RWPE2 (cell line): ENCODE data around the gene PAPPA.
A peak's percentile ranks its signal among the peaks of the same experiment; 100 is the strongest.

Experiments
- ATAC-seq: fragments of 200-7000 bp; cut with Tn5 transposase; 3 replicates; pipeline ENCODE4 v1.9.1; 2021; ENCODE audit warnings: low read depth
- DNase-seq: peaks from one replicate; pipeline ENCODE4 v3.0.0-alpha.2; 2020; ENCODE audit warnings: low spot score
- H3K27ac ChIP-seq: fragments of 450-650 bp; 2 replicates; pipeline ENCODE4 v1.5.1; 2017; ENCODE audit warnings: mild to moderate bottlenecking; ENCODE audit not compliant: poor library complexity, severe bottlenecking
- H3K27me3 ChIP-seq: fragments of 250-450 bp; sonication (Bioruptor Pico); 2 replicates; pipeline ENCODE4 v1.5.1; 2021; ENCODE audit warnings: mild to moderate bottlenecking, moderate library complexity; ENCODE audit not compliant: insufficient read depth, poor library complexity, severe bottlenecking
- H3K36me3 ChIP-seq: fragments of 250-450 bp; sonication (Bioruptor Pico); 2 replicates; pipeline ENCODE4 v1.5.1; 2020; ENCODE audit warnings: low read depth, mild to moderate bottlenecking, moderate library complexity
- H3K4me1 ChIP-seq: fragments of 250-450 bp; sonication (Bioruptor Pico); 2 replicates; pipeline ENCODE4 v1.5.1; 2021; ENCODE audit warnings: mild to moderate bottlenecking, moderate library complexity; ENCODE audit not compliant: insufficient read depth, poor library complexity, severe bottlenecking
- H3K4me3 ChIP-seq: fragments of 250-450 bp; sonication (Bioruptor Pico); 2 replicates; pipeline ENCODE4 v1.5.1; 2021; ENCODE audit warnings: mild to moderate bottlenecking, moderate library complexity; ENCODE audit not compliant: severe bottlenecking
- H3K9me3 ChIP-seq: fragments of 250-450 bp; sonication (Bioruptor Pico); 2 replicates; pipeline ENCODE4 v1.5.1; 2021; ENCODE audit warnings: mild to moderate bottlenecking, moderate library complexity; ENCODE audit not compliant: severe bottlenecking
- TF ChIP-seq, protein P1 (sequence below): fragments of 450-650 bp; IDR thresholded peaks from one replicate; pipeline ENCODE4 v1.5.1; 2017; ENCODE audit warnings: mild to moderate bottlenecking, moderate library complexity; ENCODE audit not compliant: poor library complexity, severe bottlenecking

The PAPPA gene

DNA sequence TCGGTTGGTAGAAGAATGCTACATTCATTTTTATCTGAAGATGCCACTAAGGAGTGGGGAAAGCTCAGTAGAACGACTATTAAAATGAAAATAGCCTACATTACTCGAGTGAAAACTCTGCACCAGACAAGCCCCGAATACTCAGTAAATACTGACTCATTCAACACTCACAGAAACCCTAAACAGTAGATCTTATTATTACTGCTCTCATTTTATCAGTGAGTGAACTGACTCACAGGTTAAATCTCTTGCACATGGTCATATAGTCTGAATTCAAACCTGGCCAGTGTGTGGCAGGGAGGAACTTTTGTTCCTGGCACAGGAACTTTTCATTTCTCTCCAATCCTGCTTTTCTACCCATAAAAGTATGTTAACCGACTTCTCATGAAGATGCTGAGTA, 9.6 kb upstream of the PAPPA start:
- H3K4me3 ChIP-seq = no peak overlapping the region
- peak; percentile 95 for ATAC-seq
- no peak for DNase-seq
- H3K36me3 ChIP-seq = no peaks in the 10 kb centered on the region
- TF ChIP-seq, protein P1, sequence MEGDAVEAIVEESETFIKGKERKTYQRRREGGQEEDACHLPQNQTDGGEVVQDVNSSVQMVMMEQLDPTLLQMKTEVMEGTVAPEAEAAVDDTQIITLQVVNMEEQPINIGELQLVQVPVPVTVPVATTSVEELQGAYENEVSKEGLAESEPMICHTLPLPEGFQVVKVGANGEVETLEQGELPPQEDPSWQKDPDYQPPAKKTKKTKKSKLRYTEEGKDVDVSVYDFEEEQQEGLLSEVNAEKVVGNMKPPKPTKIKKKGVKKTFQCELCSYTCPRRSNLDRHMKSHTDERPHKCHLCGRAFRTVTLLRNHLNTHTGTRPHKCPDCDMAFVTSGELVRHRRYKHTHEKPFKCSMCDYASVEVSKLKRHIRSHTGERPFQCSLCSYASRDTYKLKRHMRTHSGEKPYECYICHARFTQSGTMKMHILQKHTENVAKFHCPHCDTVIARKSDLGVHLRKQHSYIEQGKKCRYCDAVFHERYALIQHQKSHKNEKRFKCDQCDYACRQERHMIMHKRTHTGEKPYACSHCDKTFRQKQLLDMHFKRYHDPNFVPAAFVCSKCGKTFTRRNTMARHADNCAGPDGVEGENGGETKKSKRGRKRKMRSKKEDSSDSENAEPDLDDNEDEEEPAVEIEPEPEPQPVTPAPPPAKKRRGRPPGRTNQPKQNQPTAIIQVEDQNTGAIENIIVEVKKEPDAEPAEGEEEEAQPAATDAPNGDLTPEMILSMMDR = no peak
- H3K4me1 ChIP-seq = peaks cover 6% of the 10 kb centered on the region
- H3K27me3 ChIP-seq = no peaks in the 10 kb centered on the region
- H3K27ac ChIP-seq = no peak overlapping the region
- no peaks in the 10 kb centered on the region for H3K9me3 ChIP-seq

DNA sequence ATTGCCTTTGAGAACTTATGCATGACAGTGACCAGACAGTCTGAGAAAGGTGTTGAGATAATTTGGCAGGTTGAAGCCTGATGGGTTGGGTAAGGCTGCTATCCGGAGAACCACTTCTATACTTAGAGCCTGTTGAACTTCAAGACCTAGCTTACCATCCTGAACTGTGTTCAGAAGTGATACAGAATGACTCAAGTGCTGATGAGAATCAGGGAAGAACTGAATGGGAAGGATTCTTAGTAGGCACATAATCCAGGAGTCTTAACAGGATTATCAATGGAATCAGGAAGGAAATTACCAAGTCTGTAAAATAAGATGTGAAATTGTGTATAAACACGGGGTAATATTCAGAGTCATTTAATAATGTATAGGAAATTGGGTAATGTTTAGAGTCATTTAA, 9.0 kb upstream of the PAPPA start:
- TF ChIP-seq, protein P1 = no peak
- DNase-seq = no peak

GRCh38 chr9:116145036-116145435, 8.6 kb upstream of the PAPPA start:
- H3K27me3 ChIP-seq = no peaks in the 10 kb centered on the region
- H3K4me3 ChIP-seq = no peak overlapping the region
- peaks cover 6% of the 10 kb centered on the region for H3K4me1 ChIP-seq
- no peaks in the 10 kb centered on the region for H3K36me3 ChIP-seq
- ATAC-seq = no peak
- TF ChIP-seq, protein P1 = no peak
- H3K9me3 ChIP-seq = no peaks in the 10 kb centered on the region
- no peak overlapping the region for H3K27ac ChIP-seq
- no peak for DNase-seq

More for the DNA sequence above, 9.0 kb upstream of the PAPPA start:
- Histone ChIP-seq H3K27me3 (no peaks in the 10 kb centered on the region), H3K9me3 (no peaks in the 10 kb centered on the region), H3K4me1 (peaks cover 6% of the 10 kb centered on the region), H3K27ac (no peak overlapping the region), H3K36me3 (no peaks in the 10 kb centered on the region), H3K4me3 (no peak overlapping the region)
- ATAC-seq = no peak

DNA sequence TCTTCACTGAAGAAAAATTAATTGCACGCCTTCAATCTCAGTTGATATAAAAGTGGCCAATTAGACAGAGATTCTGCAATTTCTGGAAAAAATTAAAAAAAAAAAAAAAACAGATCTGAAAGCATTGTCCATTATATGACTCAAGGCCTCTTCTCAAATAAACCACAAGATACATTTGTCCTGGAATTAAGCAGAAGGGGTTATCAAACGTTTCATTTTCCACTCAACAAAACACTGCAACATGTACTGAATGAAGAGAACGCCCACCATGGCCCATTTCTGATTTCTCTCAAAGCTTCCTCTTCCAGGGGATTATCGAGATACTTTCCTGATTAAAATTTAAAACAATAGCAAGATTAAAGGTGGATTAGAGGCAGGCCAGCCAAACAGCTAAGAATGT, 5.8 kb upstream of the PAPPA start:
- TF ChIP-seq, protein P1 = no peak
- H3K4me1 ChIP-seq = peaks cover 17% of the 10 kb centered on the region
- H3K27ac ChIP-seq = no peak overlapping the region
- no peak for ATAC-seq
- no peak for DNase-seq
- no peak overlapping the region for H3K4me3 ChIP-seq
- H3K36me3 ChIP-seq = no peaks in the 10 kb centered on the region
- no peaks in the 10 kb centered on the region for H3K27me3 ChIP-seq
- H3K9me3 ChIP-seq = no peaks in the 10 kb centered on the region

DNA sequence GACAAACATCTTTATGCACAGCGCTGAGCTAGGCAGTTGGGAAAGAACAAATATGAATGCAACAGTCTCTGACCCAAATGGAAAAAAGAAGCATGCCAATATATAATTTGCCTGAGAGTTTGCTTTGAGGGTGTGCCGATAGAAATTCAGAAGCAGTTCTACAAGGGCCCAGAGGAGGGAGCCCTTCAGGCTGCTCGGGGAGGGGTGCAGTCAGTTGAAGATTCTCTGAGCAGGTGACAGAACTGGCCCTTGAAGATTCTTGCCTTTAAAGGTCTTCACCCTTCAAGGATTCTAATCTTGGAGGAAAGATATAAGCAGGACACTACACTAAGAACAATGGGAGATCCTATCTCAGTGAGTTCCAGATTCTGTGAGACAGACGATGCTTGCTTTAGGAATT, 3.7 kb upstream of the PAPPA start:
- no peaks in the 10 kb centered on the region for H3K9me3 ChIP-seq
- peaks cover 11% of the 10 kb centered on the region for H3K4me1 ChIP-seq
- no peak overlapping the region for H3K4me3 ChIP-seq
- H3K27me3 ChIP-seq = peaks cover 5% of the 10 kb centered on the region
- H3K27ac ChIP-seq = no peak overlapping the region
- DNase-seq (no peak), ATAC-seq (no peak)
- no peaks in the 10 kb centered on the region for H3K36me3 ChIP-seq
- TF ChIP-seq, protein P1 = peak; percentile 37
